ENCODE results near the gene NME4. TPM values are rescaled to one million over a fixed set of nuclear protein-coding genes. Genes with fewer than 3 reads are reported as not detected.
"Not testable (repeated sequence)": the region's sequence is repeated elsewhere in the genome, so short reads cannot be mapped to it uniquely, and the experiment has no call there.

Gene NME4
- total and polyA plus RNA-seq, 2 donors (not counting 1 experiment from before 2014, with no cell fraction given) = 71.7 to 121 TPM

DNA sequence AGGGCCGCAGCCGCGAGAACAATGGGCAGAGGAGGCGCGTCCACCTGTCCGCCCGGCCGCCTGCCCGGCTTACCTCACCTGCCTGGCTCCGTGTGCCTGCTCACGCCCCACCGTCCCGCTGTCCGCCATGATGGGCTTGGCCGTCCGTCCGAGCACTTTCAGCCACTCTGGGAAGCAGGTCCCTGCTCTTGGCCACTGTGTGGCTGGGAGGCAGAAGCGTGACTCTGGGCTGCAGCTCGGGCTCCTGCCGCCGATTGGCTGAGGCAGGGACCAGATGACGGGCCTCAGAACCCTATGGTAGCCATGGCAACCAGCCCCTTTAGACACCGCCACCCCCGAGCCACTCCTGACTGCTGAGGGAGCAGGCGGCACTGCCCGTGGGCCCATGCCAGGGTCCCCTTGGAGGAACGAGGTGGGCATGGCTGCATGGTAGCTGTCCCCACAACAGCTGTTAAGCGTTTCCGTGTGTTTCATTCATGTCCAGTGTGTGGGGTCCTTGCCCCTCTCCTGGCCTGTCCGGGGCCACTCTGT lies 35.6 kb upstream of the NME4 start:
- no peaks in the 10 kb centered on the region for H3K79me2 ChIP-seq (ENCODE audit: control insufficient read depth, insufficient read depth, low read length)
- no peak overlapping the region for H2AFZ ChIP-seq (ENCODE audit: low read length)
- no peak for DNase-seq (ENCODE audit: low read depth in 2 of 2)
- H3K9me3 ChIP-seq (ENCODE audit: control insufficient read depth, insufficient read depth, low read depth, low read length) = no peaks in the 10 kb centered on the region
- no peaks in the 10 kb centered on the region for H4K20me1 ChIP-seq (ENCODE audit: control insufficient read depth, extremely low read depth, insufficient read depth, low read length)
- H3K27me3 ChIP-seq (ENCODE audit: control insufficient read depth, insufficient read depth, low read length) = no peaks in the 10 kb centered on the region
- H3K9ac ChIP-seq (ENCODE audit: insufficient read depth, low read length) = no peak overlapping the region
- no peaks in the 10 kb centered on the region for H3K4me1 ChIP-seq (ENCODE audit: control insufficient read depth, extremely low read depth, insufficient read depth, low read length)
- no peak overlapping the region for H3K4me3 ChIP-seq (replicated peaks in 1 of 4; ENCODE audit: control extremely low read depth in 1 of 4, insufficient read depth in 1 of 4, low read depth in 3 of 4, low read length in 4 of 4)
- H3K4me2 ChIP-seq (ENCODE audit: extremely low read depth, insufficient read depth, low read length) = no peak overlapping the region
- no peak overlapping the region for H3K27ac ChIP-seq (ENCODE audit: insufficient read depth, low read length)
- TF ChIP-seq, protein P1, sequence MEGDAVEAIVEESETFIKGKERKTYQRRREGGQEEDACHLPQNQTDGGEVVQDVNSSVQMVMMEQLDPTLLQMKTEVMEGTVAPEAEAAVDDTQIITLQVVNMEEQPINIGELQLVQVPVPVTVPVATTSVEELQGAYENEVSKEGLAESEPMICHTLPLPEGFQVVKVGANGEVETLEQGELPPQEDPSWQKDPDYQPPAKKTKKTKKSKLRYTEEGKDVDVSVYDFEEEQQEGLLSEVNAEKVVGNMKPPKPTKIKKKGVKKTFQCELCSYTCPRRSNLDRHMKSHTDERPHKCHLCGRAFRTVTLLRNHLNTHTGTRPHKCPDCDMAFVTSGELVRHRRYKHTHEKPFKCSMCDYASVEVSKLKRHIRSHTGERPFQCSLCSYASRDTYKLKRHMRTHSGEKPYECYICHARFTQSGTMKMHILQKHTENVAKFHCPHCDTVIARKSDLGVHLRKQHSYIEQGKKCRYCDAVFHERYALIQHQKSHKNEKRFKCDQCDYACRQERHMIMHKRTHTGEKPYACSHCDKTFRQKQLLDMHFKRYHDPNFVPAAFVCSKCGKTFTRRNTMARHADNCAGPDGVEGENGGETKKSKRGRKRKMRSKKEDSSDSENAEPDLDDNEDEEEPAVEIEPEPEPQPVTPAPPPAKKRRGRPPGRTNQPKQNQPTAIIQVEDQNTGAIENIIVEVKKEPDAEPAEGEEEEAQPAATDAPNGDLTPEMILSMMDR (conservative IDR thresholded peaks at IDR 0.05 in 1 of 2, IDR thresholded peaks at IDR 0.05 in 1 of 2; ENCODE audit: low read depth in 1 of 2, low read length in 2 of 2) = no peak
- TF ChIP-seq EZH2 (IDR thresholded peaks at IDR 0.05; ENCODE audit: low read length, missing control alignments) = no peak
- peaks cover 2% of the 10 kb centered on the region for H3K36me3 ChIP-seq (ENCODE audit: control insufficient read depth, insufficient read depth, low read length)

DNA sequence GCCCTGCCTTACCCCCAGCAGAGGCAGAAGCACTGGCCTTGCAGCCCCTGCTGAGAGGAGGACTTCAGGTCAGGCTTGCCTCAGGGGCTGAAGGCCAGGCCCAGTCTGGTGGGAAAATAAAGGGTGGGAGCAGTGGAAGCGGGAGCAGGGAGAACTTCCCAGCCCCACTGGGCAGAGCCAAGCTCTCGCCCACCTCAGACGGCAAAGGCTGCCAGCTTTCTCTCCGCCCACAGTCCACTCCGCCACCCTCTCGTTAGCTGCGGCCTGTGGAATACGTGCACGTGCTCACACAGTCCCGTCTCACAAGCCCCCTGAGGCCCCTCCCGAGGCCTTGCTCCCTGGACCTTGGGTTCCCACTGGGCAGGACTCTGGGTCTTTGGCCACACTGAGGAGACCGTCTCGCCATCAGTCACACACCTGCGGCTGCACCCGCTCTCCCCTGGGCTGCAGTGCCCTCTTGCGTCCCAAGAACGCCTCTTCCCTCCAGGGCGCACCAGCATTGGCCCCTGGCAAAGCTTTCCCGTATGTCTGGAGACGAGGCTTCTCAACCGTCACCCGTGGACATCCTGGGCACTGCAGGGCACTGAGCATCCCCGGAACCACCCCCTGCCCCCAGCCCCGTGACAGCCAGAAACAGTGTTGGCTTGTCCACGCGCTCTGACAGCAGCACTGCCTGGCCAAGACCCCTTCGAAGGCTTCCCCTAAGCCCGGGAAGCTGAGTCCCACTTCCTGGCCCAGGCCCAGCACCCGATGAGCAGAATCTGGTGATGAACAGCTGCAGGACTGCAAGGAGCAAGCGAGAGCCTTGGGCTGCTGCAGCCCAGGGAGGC lies 34.9 kb upstream of the NME4 start:
- Histone ChIP-seq H3K36me3 (ENCODE audit: control insufficient read depth, insufficient read depth, low read length) (peaks cover 6% of the 10 kb centered on the region), H3K9ac (ENCODE audit: insufficient read depth, low read length) (no peak overlapping the region), H3K4me1 (ENCODE audit: control insufficient read depth, extremely low read depth, insufficient read depth, low read length) (no peaks in the 10 kb centered on the region), H4K20me1 (ENCODE audit: control insufficient read depth, extremely low read depth, insufficient read depth, low read length) (no peaks in the 10 kb centered on the region), H3K79me2 (ENCODE audit: control insufficient read depth, insufficient read depth, low read length) (no peaks in the 10 kb centered on the region), H3K27ac (ENCODE audit: insufficient read depth, low read length) (no peak overlapping the region), H3K4me3 (replicated peaks in 1 of 4; ENCODE audit: control extremely low read depth in 1 of 4, insufficient read depth in 1 of 4, low read depth in 3 of 4, low read length in 4 of 4) (no peak overlapping the region), H3K4me2 (ENCODE audit: extremely low read depth, insufficient read depth, low read length) (no peak overlapping the region), H3K27me3 (ENCODE audit: control insufficient read depth, insufficient read depth, low read length) (no peaks in the 10 kb centered on the region), H2AFZ (ENCODE audit: low read length) (no peak overlapping the region), H3K9me3 (ENCODE audit: control insufficient read depth, insufficient read depth, low read depth, low read length) (no peaks in the 10 kb centered on the region)
- TF ChIP-seq EZH2 (IDR thresholded peaks at IDR 0.05; ENCODE audit: low read length, missing control alignments) = no peak
- TF ChIP-seq, protein P1 (conservative IDR thresholded peaks at IDR 0.05 in 1 of 2, IDR thresholded peaks at IDR 0.05 in 1 of 2; ENCODE audit: low read depth in 1 of 2, low read length in 2 of 2) = peak; percentile 64 to 77
- DNase-seq (ENCODE audit: low read depth in 2 of 2) = peak; percentile 63 to 69

DNA sequence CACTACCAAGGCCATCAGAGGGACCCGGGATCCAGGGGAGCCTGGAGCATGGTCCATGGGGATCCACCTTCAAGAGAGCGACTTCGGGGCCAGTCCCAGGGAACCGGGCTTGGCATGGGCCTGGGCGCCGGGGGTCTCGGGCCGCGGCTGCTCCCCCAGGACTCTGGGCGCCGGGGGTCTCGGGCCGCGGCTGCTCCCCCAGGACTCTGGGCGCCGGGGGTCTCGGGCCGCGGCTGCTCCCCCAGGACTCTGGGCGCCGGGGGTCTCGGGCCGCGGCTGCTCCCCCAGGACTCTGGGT lies 34.3 kb upstream of the NME4 start:
- H3K27ac ChIP-seq (ENCODE audit: insufficient read depth, low read length); DNase-seq (ENCODE audit: low read depth in 2 of 2); H3K4me2 ChIP-seq (ENCODE audit: extremely low read depth, insufficient read depth, low read length); H2AFZ ChIP-seq (ENCODE audit: low read length); H3K27me3 ChIP-seq (ENCODE audit: control insufficient read depth, insufficient read depth, low read length); H3K4me1 ChIP-seq (ENCODE audit: control insufficient read depth, extremely low read depth, insufficient read depth, low read length); H3K4me3 ChIP-seq (replicated peaks in 1 of 4; ENCODE audit: control extremely low read depth in 1 of 4, insufficient read depth in 1 of 4, low read depth in 3 of 4, low read length in 4 of 4); H3K9me3 ChIP-seq (ENCODE audit: control insufficient read depth, insufficient read depth, low read depth, low read length); H3K9ac ChIP-seq (ENCODE audit: insufficient read depth, low read length); H3K79me2 ChIP-seq (ENCODE audit: control insufficient read depth, insufficient read depth, low read length); H4K20me1 ChIP-seq (ENCODE audit: control insufficient read depth, extremely low read depth, insufficient read depth, low read length): not testable (repeated sequence)
- H3K36me3 ChIP-seq (ENCODE audit: control insufficient read depth, insufficient read depth, low read length) = peaks cover 12% of the 10 kb centered on the region
